Activated gamma-delta T cell treated with Interleukin-2 at 50 U/mL for 16 hours (primary cell): Measurements from ENCODE around the gene GRID2.
"Not testable (repeated sequence)": the region's sequence is repeated elsewhere in the genome, so short reads cannot be mapped to it uniquely, and the experiment has no call there.

ENCODE experiments used
- DNase-seq: peaks from one replicate; pipeline ENCODE4 v3.0.0-alpha.2; 2020

GRID2 gene

GRCh38 chr4:93221771-93222170 lies 918.0 kb downstream of the GRID2 start:
- DNase-seq, result no peak

DNA sequence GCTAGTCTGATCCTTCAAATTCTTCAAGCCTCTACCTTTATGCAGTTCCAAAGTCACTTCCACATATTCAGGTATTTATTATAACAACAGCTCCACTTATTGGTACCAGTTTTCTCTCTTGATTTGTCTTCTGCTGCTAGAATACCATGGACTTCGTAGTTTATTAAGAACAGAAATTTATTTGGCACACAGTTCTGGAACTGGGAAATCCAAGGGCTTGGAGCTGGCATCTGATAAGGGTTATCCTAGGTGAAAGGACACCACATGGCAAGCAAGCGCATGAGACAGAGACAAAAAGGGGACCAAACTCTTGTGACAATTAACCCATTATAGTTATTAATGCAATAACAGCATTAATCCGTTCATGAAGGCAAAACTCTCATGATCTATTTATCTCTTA lies 924.3 kb downstream of the GRID2 start:
- no peak for DNase-seq

DNA sequence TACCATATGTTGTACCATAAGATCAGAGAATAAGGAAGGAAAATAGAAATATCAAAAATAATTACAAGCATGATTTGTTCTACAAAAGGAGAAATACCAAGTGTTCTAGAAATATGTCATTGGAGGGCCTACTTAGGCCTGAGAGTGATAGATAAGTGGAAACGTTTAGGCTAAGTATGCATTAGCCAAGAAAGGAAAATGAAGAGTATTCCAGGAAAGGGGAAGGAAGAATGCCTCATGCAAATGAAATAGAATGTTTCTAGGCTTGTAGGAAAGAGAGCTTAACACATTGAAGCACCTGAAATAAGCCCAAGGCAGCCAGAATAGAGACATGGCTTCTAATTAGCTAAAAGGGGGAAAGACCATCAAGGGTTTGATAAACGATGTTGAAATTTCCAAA lies 929.1 kb downstream of the GRID2 start:
- no peak for DNase-seq

DNA sequence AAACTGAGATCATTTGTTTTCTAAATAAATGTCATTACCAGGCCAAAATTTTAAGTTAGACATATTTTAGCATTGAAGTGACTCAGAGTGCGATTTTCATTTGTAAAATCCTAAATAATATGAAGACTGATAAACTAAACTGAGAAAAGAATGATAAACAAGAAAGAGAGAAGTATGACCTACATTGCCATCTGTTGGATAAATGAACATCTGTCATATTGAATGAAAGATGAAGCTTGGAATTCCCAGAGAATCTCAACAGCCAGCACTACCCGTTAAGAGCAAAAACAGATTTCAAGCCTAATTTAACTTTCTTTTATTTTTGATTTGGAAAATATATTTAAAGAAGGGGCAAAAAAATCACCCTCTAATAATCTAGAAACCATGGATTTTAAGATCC lies 933.8 kb downstream of the GRID2 start:
- no peak for DNase-seq

DNA sequence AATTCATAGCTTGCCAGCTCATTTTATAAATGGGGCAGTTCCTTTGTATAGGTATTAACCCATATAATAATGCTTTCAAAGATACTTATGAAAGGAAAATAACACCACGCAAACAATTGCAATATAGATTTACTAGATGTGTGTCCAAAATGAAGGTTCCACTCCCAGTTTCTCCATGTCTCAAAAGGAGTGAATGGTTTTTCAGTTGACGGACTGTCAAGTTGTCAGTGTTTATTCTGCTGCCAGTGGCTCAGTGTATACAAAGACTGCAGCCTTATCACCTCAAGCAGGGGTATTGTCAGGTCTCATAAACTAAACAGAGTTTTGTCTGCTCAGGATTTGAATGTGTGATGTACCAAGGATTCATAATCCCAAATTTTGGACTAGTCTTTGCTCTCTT lies 939.5 kb downstream of the GRID2 start:
- DNase-seq, result no peak

DNA sequence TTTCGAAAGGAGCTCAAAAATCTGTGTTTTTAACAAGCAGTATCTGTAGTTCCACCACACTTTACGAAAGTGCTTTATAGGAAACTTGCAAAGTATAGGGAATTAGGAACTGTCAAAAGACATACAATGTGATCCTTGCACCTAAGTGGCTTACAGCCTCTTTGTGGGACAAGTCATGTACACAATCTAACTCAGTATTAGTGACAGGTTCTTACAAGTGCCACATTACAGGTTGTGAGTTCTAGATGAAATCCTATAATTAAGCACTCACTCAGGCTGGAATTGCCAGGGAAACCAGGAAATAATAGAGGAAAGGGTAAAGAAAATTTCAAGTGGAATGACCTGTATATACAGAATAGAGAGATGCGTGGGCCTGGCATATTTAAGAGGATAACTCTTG lies 957.4 kb downstream of the GRID2 start:
- DNase-seq, result no peak

GRCh38 chr4:93263166-93263565 lies 959.4 kb downstream of the GRID2 start:
- DNase-seq, result no peak

- DNase-seq, result no peak
Measured at GRCh38 chr4:93267747-93268146, 964.0 kb downstream of the GRID2 start.

DNA sequence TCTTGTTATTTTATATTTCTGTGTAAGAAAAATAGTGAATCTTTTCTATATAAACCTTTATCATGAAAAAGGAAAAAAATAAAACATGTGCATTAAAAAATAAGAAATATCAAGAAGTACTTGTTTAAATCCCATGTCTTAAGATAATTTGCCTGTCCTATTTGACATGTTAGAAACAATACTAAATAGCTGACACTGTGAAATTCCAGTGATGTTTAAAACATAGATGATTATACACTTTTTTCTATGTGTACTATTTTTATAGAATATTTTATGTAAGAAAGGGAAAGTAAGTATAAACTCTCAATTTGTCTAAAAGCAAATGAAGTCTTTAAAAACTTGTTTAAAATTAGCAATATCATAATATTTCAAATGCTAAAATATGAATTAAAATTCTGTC lies 981.6 kb downstream of the GRID2 start:
- no peak for DNase-seq

GRCh38 chr4:93289241-93289640 lies 985.5 kb downstream of the GRID2 start:
- no peak for DNase-seq

DNA sequence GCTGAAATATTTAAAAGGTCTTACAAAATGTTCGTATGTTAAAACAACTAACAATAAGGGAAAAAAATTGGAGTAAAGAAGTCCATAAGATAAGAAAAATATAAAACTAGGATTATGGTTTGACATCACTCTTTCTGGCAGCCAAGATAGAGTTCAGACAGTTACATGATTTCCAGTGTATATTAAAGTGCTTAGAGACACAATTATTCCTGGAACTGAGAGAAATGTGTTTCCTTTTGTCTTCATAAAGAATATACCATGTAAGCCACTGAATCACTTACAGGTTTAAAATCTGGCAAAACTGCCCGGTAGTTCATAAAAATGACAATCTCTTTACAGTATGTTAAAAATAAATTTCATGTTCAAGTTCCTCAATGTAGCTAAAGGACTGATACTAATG lies 986.1 kb downstream of the GRID2 start:
- DNase-seq, result no peak

DNA sequence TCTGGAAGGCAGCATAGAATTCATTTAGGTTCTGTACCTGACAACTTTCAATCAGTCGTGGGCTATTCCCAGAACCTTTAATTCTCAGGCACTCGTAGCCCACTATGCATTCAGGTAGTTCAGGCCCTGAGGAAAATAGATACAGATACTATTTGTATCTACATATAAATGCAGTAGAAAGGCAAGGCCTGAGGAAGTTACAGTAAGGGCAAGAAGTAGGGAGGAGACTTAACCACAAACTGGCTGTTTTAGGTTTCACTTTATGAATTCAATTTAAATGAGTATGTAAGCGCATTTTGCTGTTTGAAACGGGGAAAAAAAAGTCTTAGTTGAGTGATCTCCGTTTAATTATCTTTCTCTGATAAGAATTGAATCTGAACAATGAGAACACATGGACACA lies 995.4 kb downstream of the GRID2 start:
- DNase-seq, result no peak

DNA sequence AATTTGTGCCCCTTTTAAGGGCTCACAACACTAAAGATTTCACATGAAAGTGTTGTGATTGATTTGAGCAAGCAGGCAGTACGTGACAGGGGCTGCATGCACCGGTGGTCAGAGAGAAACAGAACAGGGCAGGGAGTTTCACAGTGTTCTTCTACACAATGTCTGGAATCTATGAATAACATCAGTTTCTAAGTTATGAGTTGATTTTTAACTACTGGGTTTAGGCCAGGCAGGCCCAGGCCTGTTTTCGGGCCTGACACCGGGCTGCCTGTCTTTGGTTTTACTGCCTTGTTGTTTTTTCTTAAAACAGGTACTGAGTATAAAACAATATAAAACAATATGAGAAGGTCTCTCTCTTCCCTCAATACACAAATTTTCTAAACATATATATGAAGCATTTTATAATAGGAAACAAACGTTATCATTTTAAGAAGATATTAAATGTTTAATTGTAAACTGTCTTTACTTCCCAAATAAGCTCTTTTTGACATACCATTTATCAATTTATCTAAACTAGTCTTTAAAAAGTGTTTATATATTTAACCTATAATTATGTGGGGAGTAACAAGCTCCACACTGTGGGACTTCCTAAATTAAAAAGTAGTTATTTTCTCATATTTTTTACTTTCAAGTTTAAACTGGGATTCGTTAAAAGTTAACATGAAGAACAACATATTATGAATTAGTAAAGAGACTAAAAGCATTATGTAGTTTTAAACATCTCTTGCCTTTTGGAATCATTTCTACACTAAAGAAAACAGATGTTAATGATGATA lies 997.2 kb downstream of the GRID2 start:
- DNase-seq, result not testable (repeated sequence)

DNA sequence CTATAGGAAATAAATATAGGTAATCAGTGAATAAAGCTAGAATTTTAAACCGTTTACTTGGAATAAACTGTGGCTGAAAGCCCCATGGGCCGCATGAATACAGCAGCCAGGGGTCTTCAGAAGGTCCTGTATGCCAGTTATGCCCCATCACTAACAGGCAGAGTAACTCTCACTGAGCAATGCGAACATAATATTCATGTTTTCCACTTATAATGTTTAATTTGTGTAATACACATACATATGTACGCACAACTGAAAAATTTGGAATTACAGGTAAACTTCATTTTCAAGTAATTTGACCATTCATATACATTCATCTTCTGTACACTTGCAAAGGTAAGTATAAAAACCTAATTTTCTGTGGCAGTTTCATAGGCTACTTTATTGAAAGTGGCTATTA lies 998.5 kb downstream of the GRID2 start:
- no peak for DNase-seq

DNA sequence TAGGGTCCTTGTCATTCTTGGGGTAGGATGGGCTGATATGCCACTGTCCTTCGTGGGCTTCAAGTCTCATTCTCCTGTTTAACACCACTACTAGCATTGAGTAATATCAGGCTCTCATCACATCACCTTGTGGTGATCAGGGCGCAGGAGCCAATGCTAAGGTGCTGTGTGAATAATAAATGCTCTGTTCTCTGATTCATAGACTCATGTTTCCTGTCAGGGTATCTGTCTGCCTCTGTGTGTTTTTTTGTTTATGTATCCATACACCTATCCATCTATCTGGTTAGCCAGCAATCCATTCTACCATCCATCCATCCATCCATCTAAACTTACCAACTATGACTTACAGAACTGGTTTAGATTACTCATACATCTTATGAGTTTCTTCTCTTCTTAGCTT lies 999.7 kb downstream of the GRID2 start:
- DNase-seq, result no peak

DNA sequence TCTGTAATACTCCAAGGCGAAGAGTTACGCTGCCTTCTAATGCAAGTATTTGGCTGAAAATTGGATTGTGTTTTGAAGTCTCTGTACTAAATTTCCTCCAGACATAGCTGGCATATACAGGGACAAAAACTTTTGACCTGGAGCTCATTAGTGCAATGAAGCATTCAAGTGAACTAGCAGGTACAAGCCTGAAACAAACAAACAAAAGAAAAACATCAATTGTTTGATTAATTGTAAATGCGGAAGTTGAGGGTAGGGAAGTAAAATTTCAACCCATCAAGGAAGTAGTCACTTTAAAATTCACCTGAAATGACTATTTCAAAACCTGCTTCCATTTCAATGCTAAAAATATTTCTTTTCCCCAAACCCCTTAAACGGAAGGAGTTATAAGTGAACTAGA lies 1008.5 kb downstream of the GRID2 start:
- DNase-seq, result no peak

GRCh38 chr4:93313197-93313596 lies 1009.4 kb downstream of the GRID2 start:
- DNase-seq, result no peak

- no peak for DNase-seq
Measured at GRCh38 chr4:93317057-93317456, 1013.3 kb downstream of the GRID2 start.

- DNase-seq, result no peak
Measured at GRCh38 chr4:93317561-93317960, 1013.8 kb downstream of the GRID2 start.

GRCh38 chr4:93319041-93319440 lies 1015.3 kb downstream of the GRID2 start:
- DNase-seq, result no peak

- DNase-seq, result no peak
Measured at GRCh38 chr4:93320356-93320755, 1016.6 kb downstream of the GRID2 start.

GRCh38 chr4:93327346-93327745 lies 1023.6 kb downstream of the GRID2 start:
- DNase-seq, result no peak

GRCh38 chr4:93334003-93334402 lies 1030.2 kb downstream of the GRID2 start:
- no peak for DNase-seq

DNA sequence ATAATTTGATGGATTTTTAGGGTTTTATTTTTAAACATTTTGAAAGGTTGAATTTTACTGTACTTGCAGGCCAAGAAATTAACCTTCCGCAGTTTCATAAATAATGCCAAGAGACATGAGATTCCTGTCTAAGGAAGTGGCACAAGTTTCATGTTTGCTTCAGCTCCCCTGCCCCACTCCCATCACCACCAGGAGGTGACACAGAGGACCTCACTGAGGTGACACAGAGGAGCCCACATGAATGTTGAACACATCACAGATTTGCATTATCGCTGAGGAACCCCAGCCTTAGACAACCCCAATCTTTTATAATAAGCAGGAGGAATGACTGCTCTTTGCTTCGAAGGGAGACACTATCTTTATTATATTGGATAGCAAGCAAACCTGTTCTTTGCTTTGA lies 1033.4 kb downstream of the GRID2 start:
- no peak for DNase-seq

- no peak for DNase-seq
Measured at GRCh38 chr4:93342738-93343137, 1039.0 kb downstream of the GRID2 start.
